Fibroblast of peridontal ligament (primary cell): ENCODE measurements around the gene NPAS3.
A peak's percentile ranks its signal among the peaks of the same experiment; 100 is the strongest.
"Not testable (repeated sequence)": the region's sequence is repeated elsewhere in the genome, so short reads cannot be mapped to it uniquely, and the experiment has no call there.

Source experiments
- DNase-seq: peaks from one replicate; pipeline ENCODE4 v3.0.0-alpha.2; 2010; ENCODE audit errors: extremely low read depth

The NPAS3 gene

DNA sequence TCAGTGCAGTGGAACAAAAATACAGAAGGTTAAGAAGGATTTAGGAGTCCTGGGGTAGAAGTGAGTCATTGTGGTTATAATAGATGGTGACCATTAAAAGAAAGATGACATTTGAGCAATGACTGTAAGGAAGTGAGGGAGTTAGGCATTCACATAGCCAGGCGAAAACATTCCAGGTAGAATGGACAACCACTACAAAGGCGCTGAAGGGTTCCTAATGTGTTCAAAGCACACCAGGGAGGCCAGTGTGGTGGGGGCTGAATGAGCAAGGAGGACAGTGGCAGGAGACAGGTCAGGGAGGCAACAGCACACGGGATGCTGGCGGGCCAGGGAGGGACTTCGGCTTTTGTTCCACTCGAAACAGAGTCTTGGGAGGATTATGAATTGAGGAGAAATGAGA lies 129.9 kb downstream of the NPAS3 start:
- DNase-seq: no peak

DNA sequence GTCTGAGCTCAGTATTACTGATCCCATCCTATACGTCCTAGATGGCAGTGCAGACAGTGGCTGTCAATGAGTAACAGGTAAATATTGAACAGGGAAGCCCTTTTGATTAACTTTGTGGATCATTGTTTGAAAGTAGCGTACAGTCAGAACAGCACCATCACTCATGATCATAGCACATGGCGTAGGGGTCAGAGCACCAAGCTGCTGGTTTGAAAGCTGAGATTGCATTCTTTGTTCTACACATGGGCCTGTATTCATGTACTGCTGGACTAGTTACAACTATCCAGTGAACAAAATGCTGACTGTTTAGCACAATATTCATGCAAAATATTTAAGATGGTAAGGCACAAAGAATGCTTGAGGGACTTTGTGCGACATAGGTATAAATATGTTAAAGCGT lies 131.8 kb downstream of the NPAS3 start:
- DNase-seq: no peak

DNA sequence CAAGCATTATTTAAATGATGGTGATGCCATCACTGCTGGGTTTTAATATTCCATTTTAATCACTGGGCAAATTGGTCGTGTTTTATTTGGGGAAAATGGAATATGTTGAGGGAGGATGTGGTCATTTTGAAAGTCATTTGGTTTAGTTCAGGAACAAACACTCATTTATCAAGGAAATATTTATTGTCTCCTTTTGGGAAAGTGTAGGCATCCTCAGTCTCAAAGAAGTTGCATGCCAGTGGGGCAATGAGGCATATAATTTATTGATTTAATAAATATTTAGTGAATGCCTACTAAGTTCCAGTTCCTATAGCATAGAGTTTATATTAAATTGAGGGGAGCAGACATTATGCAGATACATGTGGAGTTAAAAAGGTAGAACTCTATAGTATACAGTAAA lies 134.3 kb downstream of the NPAS3 start:
- DNase-seq: no peak

DNA sequence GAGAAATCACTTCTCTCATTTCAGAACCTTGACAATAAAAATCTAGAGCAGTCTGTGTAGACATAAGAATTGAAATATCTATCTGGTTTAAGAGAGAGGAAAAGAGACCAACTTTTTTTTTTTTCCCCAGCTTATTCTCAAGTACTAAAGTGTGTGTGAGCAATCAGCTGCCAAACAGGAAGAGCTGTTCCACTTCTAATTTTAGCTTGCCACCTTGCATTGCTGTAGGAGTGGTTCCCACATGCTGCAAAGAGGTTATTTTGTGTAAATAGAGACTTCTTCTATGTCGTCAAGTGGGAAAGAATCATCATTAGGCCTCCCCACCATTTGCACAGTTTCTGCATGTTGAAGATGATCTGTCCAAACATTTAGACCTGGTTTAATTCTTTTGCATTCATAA lies 142.6 kb downstream of the NPAS3 start:
- no peak for DNase-seq

DNA sequence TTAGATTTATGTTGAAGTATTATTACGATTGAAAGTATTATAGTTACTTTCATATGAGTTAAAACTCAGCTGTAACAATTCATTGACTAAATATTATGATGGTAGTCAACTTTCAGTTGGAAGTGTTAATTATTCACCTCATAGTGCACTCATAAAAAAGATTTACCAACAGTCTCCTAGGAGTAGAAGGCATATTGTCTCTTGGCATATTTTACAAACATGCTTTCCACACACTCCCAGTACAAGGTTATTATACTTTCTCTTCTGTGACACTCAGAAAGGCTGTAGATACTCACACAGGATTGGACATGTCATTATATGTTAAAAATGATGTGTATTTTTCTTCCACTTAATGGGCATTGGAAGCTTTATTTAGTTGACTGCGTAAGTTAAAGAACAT lies 147.1 kb downstream of the NPAS3 start:
- no peak for DNase-seq

DNA sequence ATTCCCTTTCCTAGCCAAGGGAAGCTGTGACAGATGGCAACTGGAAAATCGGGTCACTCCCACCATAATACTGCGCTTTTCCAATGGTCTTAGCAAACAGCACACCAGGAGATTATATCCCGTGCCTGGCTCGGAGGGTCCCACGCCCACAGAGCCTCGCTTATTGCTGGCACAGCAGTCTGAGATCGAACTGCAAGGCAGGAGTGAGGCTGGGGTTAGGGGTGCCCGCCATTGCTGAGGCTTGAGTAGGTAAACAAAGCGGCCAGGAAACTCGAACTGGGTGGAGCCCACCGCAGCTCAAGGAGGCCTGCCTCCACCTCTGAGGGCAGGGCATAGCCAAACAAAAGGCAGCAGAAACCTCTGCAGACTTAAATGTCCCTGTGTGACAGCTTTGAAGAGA lies 149.6 kb downstream of the NPAS3 start:
- not testable (repeated sequence) for DNase-seq

DNA sequence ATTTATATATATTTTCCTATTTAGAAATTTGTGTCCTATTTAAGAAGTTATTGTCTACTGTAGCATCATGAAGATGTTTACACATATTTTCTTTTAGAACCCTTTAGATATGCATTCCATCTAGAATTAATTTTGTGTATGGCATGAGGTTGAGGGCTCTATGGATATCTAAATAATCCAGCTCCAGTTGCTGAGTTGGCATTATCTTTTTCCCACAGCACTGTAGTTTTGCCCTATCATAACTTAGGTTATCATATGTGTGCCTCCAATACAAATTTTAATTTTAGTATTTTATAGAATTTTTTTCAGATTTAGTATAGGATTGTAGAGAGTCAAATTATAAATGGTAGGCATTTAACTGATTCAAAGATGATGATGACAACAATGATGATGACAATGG lies 159.3 kb downstream of the NPAS3 start:
- no peak for DNase-seq

DNA sequence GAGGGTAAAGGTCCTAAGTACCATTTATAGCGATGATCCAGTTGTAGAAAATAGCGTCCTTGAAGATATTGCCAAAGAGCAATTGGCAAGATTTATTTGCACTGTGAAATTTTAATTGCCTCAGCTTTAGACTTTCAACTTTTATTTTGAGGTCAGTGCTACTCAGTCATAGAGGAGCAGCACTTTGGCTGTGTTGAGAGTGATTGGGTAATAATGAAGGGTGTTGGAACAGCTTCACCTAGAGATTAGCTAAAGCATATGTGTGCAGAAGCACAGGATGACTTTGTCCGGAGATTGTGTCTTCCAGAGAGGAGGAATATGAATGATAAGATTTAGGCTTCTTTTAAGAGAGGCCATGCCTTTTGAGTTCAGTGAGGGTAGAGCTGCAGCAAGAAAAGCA lies 164.8 kb downstream of the NPAS3 start:
- no peak for DNase-seq

DNA sequence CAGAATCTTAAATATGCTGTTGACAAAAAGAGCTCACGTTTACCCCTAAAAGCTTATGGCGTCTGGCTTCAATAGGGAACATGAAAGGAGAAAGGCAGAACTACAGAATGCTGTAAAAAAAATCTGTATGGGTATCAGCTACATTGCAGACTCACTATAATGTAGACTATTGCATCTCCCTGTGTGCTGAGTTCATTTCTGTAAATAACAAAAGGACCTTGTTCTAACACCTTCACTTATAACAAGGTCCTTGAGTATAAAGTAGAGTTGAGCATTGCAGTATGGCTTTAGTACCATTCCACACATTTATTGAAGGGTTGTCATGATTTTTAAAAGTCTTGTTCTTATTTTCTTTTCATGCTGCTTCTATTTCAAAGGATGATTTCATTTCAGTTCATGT lies 165.3 kb downstream of the NPAS3 start:
- DNase-seq: no peak

DNA sequence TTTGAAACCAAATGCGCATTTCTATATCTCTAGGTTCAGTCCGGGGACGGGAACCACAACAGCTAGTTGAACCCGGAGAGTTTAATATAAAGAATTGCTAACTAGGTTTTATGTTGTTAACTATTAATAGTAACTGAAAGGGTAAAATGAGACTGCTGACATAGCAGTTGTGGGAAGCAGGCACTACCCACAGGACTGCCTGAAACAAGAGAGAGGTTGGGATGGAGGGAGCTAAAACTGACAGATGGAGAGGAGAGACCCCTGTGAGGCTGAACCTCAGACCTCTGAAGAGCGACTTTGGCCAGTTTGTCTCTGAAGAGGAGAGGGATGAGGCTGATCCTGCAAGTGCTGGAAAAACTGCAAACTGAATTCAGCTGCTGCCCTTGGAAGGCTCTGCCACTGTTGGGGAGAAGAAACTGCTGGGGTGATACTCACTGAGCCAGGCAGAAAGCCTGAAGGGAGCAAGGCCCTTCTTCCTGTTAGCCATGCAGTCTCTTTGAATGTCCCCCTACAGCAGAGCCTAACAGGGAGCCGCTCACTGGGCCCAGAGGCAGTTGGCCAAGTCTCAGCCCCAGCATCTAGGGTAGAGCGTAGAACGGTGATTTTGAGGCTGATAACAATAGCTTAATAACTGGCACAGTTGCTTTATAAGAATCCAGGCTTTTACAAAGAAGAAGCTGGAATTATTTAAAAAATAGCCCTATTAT lies 172.2 kb downstream of the NPAS3 start:
- DNase-seq: no peak

DNA sequence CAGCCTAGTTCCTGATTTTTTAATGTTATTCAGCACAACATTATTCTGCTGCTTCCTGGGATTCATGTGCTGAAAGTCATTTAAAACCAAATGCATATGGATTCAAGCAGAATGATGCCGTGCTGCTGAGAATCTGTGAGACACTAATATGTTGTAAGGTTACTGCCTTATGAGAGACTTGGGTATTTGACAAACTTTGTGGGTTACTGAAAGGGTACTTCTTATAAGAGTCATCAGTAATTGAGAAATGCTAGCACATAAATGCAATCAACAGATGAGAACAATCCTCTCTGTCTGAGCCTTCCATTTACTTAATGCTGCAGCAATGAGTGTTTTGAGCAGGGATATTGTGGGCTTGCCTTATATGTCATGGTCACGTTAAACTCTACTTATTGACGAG lies 175.7 kb downstream of the NPAS3 start:
- no peak for DNase-seq

DNA sequence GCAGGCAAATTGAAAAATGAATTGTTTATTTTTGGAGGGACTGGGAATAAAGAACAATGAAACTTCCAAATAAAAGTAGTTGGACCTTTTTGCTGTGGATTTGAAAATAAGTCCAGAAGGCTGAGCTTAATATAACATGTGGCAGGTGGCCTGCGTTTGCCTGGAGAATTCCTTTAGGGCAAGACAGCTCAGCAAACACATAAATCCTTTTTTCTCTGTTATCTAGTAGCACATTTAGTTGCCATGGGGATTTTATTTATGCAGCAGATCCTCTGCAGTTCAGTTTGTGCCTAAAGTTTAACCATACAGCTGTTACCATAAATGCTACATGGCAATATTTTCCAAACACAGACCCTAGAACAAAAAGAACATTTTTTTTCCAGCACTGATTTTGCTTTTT lies 180.0 kb downstream of the NPAS3 start:
- DNase-seq: no peak

DNA sequence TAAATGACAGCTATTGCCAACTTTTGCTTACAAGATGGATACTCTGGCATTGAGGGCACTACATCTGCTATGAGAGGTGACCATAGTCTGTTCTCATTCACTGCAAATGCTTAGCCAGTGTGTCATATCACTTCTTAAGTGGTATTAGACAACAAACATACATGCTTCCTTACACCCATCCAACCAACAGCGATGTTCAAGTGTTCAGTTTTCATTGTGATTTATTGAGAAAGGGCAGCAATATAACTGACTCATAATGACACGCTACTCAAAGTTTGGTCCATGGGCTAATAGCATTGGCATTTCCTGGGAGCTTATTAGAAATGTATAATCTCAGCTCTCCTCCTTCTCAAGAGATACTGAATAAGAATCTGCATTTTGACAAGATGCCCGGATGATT lies 181.7 kb downstream of the NPAS3 start:
- DNase-seq: no peak

DNA sequence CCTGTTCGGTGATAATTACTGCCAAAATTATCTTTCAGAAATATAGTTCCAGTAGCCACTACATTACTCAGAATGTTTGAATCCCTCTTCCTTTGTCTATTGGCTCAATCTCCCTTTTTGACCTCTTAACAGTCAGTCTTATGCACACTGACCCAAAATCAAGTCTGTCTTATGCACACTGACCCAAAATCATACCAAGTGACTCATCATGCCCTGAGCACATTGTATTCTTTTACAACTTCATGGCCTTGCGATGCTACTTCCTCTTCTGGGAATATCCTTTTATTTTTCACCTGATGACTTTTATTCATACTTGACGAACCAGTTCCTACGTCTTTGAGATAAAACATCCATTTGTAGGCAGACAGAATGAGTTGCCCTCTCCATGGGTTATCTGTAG lies 182.3 kb downstream of the NPAS3 start:
- no peak for DNase-seq

DNA sequence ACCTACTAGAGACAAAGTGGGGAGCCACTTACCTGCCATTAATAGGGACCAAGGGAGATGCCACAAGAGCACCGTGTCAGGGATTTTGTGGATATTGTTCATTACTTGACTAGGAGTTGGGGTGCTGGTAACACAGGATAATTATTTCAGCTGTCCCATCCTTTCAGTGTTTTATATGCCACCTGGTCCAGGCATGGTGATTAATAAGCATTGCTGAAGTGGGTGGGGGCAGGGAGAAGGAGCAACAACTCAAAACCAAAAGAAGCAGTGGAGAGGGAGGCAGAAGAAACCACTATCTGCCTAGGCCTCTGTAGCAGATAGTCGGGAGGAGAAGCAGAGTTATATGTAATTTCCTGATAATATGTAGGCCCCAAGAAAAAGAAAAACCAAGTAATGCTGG lies 184.6 kb downstream of the NPAS3 start:
- no peak for DNase-seq

DNA sequence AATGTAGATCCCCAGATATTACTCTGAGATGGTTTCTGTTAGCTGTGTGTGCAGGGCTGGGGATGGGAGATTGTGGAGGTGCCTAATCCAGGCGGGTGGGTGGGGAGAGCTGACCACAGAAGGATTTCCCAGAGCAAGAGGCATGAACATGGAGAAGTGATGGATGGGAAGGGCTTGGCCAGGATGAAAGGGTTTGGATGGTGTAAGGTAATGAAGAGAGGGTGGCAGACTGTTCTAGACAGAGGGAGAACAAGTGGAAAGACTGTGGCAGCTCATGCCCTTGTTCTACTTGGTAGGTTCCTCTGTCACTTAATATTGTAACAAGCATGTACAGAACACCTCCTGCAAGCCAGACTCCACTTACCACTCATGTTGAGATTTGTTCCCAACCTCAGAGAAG lies 187.8 kb downstream of the NPAS3 start:
- DNase-seq: no peak

DNA sequence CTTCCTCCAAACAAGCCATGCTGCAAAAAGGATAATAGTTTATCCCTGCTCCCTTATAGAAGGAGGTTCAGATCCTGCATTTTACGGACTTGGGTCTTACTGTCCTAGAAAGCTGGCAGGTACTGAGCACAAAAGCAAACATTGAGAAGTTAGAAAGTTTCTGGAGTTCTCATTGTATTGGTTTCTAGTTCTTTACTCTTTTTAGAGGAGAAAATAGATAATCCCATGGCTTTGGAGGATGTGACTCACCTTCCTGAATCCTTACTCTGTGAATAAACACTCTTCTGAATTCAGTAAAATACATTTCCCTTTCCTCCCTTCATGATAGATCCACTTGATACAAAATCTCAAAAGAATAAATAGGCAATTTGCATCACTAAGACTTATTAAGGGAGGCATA lies 188.9 kb downstream of the NPAS3 start:
- no peak for DNase-seq

DNA sequence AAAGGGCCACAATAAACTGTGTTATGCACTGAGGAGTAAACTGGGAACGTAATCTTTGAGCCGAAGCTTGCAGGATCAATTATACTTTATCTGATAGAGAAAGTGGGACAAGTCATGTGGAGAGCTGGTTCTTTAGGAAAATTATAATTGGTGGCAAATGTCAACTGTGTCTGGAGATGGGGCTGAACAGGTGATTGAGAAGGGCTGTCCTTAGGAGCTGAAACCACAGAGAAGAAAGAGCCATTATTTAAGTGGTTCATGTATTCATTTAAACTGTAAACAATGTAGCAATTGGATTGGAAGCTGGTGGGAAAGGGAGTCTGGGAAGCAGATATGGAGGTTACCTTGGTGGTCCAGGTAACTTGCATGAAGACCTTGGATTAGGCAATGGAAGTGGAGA lies 193.1 kb downstream of the NPAS3 start:
- DNase-seq: no peak

DNA sequence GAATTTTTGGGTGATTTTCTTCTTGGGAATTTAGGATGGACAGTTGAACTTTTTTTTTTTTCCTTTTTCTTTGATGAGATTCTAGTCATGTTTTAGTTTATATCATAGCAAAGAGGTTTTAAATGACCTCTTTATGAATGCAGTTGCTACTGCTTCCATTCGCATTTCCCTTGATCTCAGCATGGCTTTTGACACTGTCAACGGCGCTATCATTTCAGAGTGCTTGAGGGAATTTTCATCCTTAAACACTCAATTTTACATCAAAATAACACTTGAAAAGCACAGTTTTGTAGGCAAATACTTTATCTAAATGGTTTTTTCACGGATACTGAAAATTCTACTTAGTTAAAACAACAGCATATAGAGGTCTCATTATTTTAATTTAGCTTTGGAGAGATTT lies 195.5 kb downstream of the NPAS3 start:
- DNase-seq: no peak

DNA sequence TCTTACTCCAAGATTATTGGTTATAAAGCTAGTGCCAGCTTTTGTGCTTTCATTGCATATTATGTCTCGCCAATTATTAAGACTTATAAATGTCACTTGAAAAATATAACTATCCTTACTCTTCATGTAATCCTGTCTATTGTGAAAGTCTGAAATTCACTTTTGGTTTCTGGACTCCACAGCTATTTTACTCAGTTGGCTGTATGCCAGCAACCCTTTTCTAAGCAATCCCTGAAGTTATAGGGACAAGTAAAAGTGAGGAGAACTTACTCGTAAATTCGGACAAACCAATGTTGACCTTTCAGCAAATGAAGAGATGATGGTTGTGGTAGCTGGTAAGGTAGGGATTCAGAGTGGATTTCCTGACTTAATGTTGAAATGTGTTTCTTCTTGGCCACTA lies 196.3 kb downstream of the NPAS3 start:
- DNase-seq: peak; percentile 0

DNA sequence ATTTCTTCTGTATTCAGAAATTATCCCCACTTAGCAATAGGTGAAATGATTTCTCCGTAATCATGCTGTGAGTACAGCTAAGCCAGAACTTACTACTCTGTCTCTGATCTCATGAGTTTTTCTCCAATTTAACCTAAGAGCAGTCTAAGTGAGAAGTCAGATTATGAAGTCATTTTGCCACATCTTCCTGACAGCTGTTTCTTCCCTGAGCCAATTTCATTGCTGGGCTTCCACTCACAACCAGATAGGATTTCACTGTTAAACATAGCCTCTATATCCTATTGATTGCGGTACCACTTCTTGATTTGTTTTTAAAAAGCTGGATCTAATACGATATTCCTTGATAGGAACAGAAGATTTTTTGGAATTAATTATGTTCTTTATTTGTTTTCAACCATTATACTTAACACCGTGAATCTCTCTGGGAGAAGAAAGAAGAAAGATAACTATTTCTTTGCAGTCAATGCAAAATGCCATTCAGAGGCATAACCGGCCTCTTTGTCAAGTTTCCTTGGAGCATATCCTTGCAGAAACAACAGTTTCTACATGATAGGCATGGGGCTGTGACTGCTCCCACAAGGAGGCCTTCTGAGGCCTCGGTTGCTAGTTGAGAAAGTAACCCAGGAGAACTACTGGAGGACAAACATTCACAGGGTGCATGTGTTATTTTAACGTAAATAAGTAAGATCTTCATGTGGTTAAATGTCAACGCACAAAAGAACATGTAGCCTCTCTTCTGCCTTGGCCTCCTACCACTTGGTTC lies 212.2 kb downstream of the NPAS3 start:
- DNase-seq: no peak

DNA sequence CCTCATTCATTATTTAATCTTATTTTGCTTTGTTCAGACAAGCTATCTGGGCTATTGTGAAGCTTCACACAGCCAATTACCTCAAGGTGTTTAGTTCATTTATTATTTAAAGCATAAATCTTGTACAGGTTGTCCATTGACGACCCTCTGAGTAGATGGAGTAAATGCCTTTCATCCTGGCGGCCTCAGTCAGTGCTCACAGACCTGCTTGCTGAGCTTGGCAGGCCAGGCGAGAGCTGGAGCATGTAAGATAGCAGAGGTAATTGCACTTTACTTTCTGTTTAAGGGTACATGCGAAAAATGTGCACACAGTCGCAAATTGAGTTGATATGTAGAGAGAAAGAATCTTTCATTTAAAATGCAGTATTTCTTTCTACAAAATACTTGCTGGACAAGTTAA lies 224.4 kb downstream of the NPAS3 start:
- DNase-seq: no peak

DNA sequence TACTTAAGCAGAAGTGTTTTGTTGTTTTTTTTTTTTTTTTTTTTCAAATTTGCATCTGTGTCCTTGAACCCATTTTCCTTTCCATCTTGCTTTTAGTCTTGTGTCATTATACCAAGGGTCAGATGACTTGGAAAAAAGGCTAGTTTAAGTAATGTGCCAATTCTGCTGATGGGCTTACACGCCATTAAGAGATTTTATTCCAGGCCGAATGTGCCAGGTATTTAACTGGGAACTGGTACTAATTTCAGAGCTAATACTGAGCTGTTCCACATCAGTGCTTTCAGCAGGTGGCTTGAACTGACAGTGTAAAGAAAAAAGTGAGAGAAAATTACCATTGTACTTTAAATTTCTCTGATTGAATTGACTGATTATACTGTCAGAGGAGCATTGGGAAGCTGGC lies 224.9 kb downstream of the NPAS3 start:
- no peak for DNase-seq
